GM06990 (cell line): ENCODE data around the gene SERINC2.

Source experiments
- DNase-seq: peaks from one replicate; pipeline ENCODE4 v3.0.0-alpha.2; 2011; ENCODE audit not compliant: insufficient read length; ENCODE audit errors: extremely low read depth
- H3K27me3 ChIP-seq: replicated peaks from 2 replicates; pipeline ENCODE4 v1.6.0; 2011; ENCODE audit warnings: low read length; ENCODE audit not compliant: control insufficient read depth, insufficient read depth
- H3K36me3 ChIP-seq: 2 replicates; pipeline ENCODE4 v1.5.1; 2011; ENCODE audit warnings: low read length; ENCODE audit not compliant: control insufficient read depth, insufficient read depth
- H3K4me3 ChIP-seq: replicated peaks from 2 replicates; pipeline ENCODE4 v1.5.1; 2011; ENCODE audit warnings: low read depth, mild to moderate bottlenecking, control low read depth, low read length
- TF ChIP-seq, protein P1 (sequence below): IDR thresholded peaks from 2 replicates; pipeline ENCODE4 v1.5.1; 2011; ENCODE audit warnings: low read length, control low read depth, mild to moderate bottlenecking, inconsistent platforms; ENCODE audit not compliant: insufficient read depth, poor library complexity, severe bottlenecking

SERINC2 gene

GRCh38 chr1:31418626-31419323, 5.8 kb downstream of the SERINC2 start:
- no peak for DNase-seq
- TF ChIP-seq, protein P1, sequence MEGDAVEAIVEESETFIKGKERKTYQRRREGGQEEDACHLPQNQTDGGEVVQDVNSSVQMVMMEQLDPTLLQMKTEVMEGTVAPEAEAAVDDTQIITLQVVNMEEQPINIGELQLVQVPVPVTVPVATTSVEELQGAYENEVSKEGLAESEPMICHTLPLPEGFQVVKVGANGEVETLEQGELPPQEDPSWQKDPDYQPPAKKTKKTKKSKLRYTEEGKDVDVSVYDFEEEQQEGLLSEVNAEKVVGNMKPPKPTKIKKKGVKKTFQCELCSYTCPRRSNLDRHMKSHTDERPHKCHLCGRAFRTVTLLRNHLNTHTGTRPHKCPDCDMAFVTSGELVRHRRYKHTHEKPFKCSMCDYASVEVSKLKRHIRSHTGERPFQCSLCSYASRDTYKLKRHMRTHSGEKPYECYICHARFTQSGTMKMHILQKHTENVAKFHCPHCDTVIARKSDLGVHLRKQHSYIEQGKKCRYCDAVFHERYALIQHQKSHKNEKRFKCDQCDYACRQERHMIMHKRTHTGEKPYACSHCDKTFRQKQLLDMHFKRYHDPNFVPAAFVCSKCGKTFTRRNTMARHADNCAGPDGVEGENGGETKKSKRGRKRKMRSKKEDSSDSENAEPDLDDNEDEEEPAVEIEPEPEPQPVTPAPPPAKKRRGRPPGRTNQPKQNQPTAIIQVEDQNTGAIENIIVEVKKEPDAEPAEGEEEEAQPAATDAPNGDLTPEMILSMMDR: no peak
- H3K27me3 ChIP-seq: no peaks in the 10 kb centered on the region; the same call in 1 of the 2 replicates
- no peaks in the 10 kb centered on the region for H3K36me3 ChIP-seq
- H3K4me3 ChIP-seq: no peak overlapping the region

GRCh38 chr1:31420716-31421115, 7.7 kb downstream of the SERINC2 start:
- DNase-seq: no peak
- TF ChIP-seq, protein P1: no peak
- H3K36me3 ChIP-seq: no peaks in the 10 kb centered on the region
- no peaks in the 10 kb centered on the region; the same call in 1 of the 2 replicates for H3K27me3 ChIP-seq
- H3K4me3 ChIP-seq: no peak overlapping the region

- H3K4me3 ChIP-seq: no peak overlapping the region
- TF ChIP-seq, protein P1: peak; percentile 65
- no peaks in the 10 kb centered on the region for H3K36me3 ChIP-seq
- no peak for DNase-seq
- no peaks in the 10 kb centered on the region; the same call in 1 of the 2 replicates for H3K27me3 ChIP-seq
These were observed 8.5 kb downstream of the SERINC2 start for GRCh38 chr1:31421371-31422040.

GRCh38 chr1:31422505-31423319, 9.7 kb downstream of the SERINC2 start:
- no peak for DNase-seq
- no peaks in the 10 kb centered on the region for H3K36me3 ChIP-seq
- no peak overlapping the region; the same call in 1 of the 2 replicates for H3K4me3 ChIP-seq
- no peaks in the 10 kb centered on the region; the same call in 1 of the 2 replicates for H3K27me3 ChIP-seq
- TF ChIP-seq, protein P1: peak; percentile 92

GRCh38 chr1:31423418-31423947, 10.5 kb downstream of the SERINC2 start:
- no peaks in the 10 kb centered on the region for H3K36me3 ChIP-seq
- H3K4me3 ChIP-seq: peak overlapping the region; percentile 9
- TF ChIP-seq, protein P1: no peak
- DNase-seq: peak; percentile 88
- no peaks in the 10 kb centered on the region; the same call in 1 of the 2 replicates for H3K27me3 ChIP-seq
